Transverse colon (tissue), 4 donors: ENCODE measurements around the gene ATP6V0D1.

Experiments used
- EP300 ChIP-seq: sonication (generic); formaldehyde crosslinking; IDR thresholded peaks from one replicate; pipeline ENCODE4 v1.6.1; 2017; ENCODE audit warnings: antibody characterized with exemption, low read depth
- POLR2A ChIP-seq: fragments of 450-650 bp; IDR thresholded peaks from one replicate; pipeline ENCODE4 v1.6.1; 2016; ENCODE audit warnings: antibody characterized with exemption, mild to moderate bottlenecking, moderate library complexity
- POLR2AphosphoS5 ChIP-seq, 3 donors: sonication (generic); formaldehyde crosslinking; IDR thresholded peaks; one replicate each; pipeline ENCODE4 v1.6.1; 2016; ENCODE audit warnings: antibody characterized with exemption in 3 of 3
- TF ChIP-seq, protein P1 (sequence below), 5 experiments: fragments of 200-600 bp in 3 of 5; fragments of 450-650 bp in 2 of 5; sonication (generic) in 3 of 5; IDR thresholded peaks; 1 replicate in 2 of 5; 2 replicates in 3 of 5; pipeline ENCODE4 v1.5.1; 2016 to 2017; ENCODE audit warnings: antibody characterized with exemption in 5 of 5, inconsistent platforms in 3 of 5, mild to moderate bottlenecking in 2 of 5, moderate library complexity in 1 of 5

DNA sequence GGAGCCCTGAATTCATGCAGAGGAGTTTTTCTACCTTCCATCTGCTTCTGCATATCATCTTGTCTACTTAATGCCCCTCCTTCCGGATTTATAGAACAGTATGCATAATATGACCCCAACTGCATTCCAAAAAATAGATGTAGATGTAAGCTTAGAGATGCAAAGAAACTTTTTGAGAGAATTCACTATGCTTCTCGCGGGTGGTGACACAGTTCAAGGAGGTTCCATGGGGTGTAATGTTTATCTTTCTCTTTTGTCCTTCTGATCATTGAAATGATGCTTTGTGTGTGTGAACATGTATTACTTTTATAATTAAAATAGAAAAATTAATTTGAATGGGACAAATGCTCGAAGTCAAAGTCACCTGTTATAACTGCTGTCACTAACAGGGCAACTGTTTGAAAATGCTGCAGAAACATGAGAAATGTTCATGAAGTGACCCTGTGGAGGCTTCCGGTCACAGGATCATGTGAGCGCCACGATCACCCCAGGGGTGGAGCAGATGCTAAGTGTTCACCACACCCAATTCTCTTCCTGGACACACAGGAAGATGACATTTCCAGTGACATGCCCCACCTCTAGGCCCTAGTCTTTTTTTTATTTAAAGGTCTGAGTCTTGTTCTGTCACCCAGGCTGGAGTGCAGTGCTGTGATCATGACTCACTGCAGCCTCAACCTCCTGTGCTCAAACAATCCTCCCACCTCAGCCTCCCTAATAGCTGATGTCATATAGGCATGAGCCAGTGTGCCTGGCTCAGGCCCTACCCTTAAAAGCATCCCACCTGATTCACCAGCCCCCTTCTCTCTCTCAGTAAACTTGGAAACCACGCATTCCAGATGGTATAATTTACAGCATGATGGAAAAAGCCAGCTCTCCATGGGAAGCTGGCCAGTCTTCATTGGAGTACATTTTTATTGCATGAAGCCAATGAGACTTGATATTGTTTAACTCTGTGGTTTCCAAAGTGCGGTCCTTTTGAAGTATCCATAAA is 23.4 kb upstream of the ATP6V0D1 start:
- TF ChIP-seq POLR2A (no peak), EP300 (peak; percentile 28), POLR2AphosphoS5 (IDR thresholded peaks at IDR 0.05) (no peak)
- TF ChIP-seq, protein P1, sequence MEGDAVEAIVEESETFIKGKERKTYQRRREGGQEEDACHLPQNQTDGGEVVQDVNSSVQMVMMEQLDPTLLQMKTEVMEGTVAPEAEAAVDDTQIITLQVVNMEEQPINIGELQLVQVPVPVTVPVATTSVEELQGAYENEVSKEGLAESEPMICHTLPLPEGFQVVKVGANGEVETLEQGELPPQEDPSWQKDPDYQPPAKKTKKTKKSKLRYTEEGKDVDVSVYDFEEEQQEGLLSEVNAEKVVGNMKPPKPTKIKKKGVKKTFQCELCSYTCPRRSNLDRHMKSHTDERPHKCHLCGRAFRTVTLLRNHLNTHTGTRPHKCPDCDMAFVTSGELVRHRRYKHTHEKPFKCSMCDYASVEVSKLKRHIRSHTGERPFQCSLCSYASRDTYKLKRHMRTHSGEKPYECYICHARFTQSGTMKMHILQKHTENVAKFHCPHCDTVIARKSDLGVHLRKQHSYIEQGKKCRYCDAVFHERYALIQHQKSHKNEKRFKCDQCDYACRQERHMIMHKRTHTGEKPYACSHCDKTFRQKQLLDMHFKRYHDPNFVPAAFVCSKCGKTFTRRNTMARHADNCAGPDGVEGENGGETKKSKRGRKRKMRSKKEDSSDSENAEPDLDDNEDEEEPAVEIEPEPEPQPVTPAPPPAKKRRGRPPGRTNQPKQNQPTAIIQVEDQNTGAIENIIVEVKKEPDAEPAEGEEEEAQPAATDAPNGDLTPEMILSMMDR (IDR thresholded peaks at IDR 0.05): no peak
